Esophagus muscularis mucosa (tissue), 4 donors: Measurements from ENCODE around the gene TUSC2.

Experiments
- EP300 ChIP-seq: sonication (generic); formaldehyde crosslinking; IDR thresholded peaks from one replicate; pipeline ENCODE4 v1.6.1; 2017; ENCODE audit warnings: antibody characterized with exemption
- POLR2A ChIP-seq: fragments of 450-650 bp; IDR thresholded peaks from one replicate; pipeline ENCODE4 v1.6.1; 2017; ENCODE audit warnings: antibody characterized with exemption, moderate library complexity, mild to moderate bottlenecking, low read depth
- POLR2AphosphoS5 ChIP-seq, 2 donors: sonication (generic); formaldehyde crosslinking; IDR thresholded peaks; one replicate each; pipeline ENCODE4 v1.6.1; 2017; ENCODE audit warnings: antibody characterized with exemption in 2 of 2
- TF ChIP-seq, protein P1 (sequence below), 3 experiments: fragments of 200-600 bp in 2 of 3; fragments of 450-650 bp in 1 of 3; sonication (generic) in 2 of 3; IDR thresholded peaks; one replicate each; pipeline ENCODE4 v1.5.1; 2017 to 2019; ENCODE audit warnings: antibody characterized with exemption in 3 of 3, mild to moderate bottlenecking in 2 of 3, moderate library complexity in 1 of 3

DNA sequence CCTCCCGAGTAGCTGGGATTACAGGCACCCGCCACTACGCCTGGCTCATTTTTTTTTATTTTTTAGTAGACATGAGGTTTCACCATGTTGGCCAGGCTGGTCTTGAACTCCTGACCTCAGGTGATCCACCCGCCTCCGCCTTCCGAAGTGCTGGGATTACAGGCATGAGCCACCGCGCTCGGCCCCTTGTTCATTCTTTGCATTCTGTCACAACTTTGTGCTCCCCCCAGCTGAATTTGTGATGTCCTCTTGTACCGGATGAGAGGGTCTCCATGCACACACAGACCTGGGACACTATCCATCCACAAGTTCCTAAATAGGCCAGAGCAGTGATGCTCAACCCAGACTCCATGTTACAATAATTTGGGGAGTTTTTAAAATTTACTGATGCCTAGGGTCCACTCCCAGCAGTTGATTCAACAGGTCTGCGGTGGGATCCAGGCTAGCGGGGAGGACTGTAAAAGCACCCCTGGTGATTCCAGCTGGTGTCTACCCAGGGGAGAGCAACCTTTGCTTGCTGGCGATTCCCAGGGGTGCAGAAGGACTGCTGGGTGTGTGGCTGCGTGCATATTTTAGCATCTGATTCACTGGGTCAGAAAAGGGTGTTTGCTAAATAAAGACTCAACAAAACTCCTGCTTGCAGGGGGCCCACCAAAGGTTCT is 11.6 kb upstream of the TUSC2 start:
- TF ChIP-seq POLR2AphosphoS5 (IDR thresholded peaks at IDR 0.05) (no peak), POLR2A (no peak), EP300 (no peak)
- TF ChIP-seq, protein P1, sequence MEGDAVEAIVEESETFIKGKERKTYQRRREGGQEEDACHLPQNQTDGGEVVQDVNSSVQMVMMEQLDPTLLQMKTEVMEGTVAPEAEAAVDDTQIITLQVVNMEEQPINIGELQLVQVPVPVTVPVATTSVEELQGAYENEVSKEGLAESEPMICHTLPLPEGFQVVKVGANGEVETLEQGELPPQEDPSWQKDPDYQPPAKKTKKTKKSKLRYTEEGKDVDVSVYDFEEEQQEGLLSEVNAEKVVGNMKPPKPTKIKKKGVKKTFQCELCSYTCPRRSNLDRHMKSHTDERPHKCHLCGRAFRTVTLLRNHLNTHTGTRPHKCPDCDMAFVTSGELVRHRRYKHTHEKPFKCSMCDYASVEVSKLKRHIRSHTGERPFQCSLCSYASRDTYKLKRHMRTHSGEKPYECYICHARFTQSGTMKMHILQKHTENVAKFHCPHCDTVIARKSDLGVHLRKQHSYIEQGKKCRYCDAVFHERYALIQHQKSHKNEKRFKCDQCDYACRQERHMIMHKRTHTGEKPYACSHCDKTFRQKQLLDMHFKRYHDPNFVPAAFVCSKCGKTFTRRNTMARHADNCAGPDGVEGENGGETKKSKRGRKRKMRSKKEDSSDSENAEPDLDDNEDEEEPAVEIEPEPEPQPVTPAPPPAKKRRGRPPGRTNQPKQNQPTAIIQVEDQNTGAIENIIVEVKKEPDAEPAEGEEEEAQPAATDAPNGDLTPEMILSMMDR (IDR thresholded peaks at IDR 0.05) = no peak
